ENCODE results near the gene DNAI1. TPM values are rescaled to one million over a fixed set of nuclear protein-coding genes. Genes with fewer than 3 reads are reported as not detected.

DNAI1 gene
- total RNA-seq, 2 donors from 2014 or later, result 5.6 TPM; not detected in 1

DNA sequence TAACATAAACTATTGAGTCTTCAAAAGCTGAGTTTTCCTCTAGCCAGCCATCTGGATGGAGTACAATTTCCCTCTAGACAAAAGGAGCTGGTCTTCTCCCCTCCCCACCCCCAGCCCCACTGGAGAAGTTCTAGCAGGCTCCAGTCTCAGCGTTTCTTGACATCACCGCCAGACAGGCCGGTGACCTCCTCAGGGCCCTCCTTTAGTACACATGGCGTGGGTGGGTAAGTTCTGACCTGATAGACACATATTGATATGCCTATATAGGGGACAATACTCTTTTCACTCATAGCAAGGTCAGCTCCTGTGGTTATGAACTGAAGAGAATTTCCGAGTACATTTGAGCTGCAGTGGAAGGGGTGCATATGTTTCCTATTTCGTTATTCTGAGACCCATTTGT is 27.2 kb downstream of the DNAI1 start:
- Histone ChIP-seq H3K9me3 (no peaks in the 10 kb centered on the region), H3K36me3 (no peaks in the 10 kb centered on the region), H3K27me3 (replicated peaks; ENCODE audit: insufficient read depth) (no peaks in the 10 kb centered on the region), H3K4me1 (replicated peaks) (no peaks in the 10 kb centered on the region), H3K4me3 (no peak overlapping the region), H3K27ac (no peak overlapping the region)
- DNase-seq (ENCODE audit: low spot score), result no peak
- TF ChIP-seq POLR2AphosphoS5 (IDR thresholded peaks at IDR 0.05) (no peak), POLR2A (IDR thresholded peaks at IDR 0.05) (no peak)
- TF ChIP-seq, protein P1, sequence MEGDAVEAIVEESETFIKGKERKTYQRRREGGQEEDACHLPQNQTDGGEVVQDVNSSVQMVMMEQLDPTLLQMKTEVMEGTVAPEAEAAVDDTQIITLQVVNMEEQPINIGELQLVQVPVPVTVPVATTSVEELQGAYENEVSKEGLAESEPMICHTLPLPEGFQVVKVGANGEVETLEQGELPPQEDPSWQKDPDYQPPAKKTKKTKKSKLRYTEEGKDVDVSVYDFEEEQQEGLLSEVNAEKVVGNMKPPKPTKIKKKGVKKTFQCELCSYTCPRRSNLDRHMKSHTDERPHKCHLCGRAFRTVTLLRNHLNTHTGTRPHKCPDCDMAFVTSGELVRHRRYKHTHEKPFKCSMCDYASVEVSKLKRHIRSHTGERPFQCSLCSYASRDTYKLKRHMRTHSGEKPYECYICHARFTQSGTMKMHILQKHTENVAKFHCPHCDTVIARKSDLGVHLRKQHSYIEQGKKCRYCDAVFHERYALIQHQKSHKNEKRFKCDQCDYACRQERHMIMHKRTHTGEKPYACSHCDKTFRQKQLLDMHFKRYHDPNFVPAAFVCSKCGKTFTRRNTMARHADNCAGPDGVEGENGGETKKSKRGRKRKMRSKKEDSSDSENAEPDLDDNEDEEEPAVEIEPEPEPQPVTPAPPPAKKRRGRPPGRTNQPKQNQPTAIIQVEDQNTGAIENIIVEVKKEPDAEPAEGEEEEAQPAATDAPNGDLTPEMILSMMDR (IDR thresholded peaks at IDR 0.05), result no peak
- 82% methylated on average over 6 of the region's 6 CpGs for WGBS
- intact Hi-C loops (cut with DNase I), result no loop called here

- 75% methylated on average over 3 of the region's 3 CpGs for WGBS
- TF ChIP-seq, protein P1 (IDR thresholded peaks at IDR 0.05), result no peak
- TF ChIP-seq POLR2AphosphoS5 (IDR thresholded peaks at IDR 0.05) (no peak), POLR2A (IDR thresholded peaks at IDR 0.05) (no peak)
- Histone ChIP-seq H3K36me3 (no peaks in the 10 kb centered on the region), H3K9me3 (no peaks in the 10 kb centered on the region), H3K27me3 (replicated peaks; ENCODE audit: insufficient read depth) (no peaks in the 10 kb centered on the region), H3K4me3 (no peak overlapping the region), H3K4me1 (replicated peaks) (no peaks in the 10 kb centered on the region), H3K27ac (no peak overlapping the region)
- intact Hi-C loops (cut with DNase I), result no loop called here
- no peak for DNase-seq (ENCODE audit: low spot score)
These were observed 28.0 kb downstream of the DNAI1 start for GRCh38 chr9:34486572-34486971.

DNA sequence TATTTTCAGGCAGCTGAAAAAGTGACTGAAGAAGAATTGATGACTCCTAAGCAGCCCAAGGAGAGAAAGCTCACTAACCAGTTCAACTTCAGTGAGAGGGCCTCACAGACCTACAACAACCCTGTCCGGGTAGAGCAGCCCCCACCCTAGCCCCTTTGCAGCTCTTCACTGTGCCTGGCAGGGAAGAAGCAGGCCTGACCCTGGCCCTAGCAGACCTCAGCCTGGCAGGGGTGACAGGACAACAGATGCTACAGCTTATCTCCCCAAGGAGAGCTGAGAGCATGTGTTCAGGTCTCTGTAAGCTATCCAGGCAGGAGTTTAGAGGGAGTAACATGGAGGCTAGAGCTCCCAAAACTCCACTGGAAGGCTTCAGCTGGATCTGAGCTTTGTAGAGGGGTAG is 31.8 kb downstream of the DNAI1 start:
- intact Hi-C loops (cut with DNase I), result loop anchor here (10.0 kb wide), 1 partner anchor 156 kb away; no protein-coding TSS in a partner anchor
- no peak overlapping the region for H3K4me3 ChIP-seq
- WGBS, result 76% methylated on average over 1 of the region's 1 CpG
- H3K36me3 ChIP-seq, result no peaks in the 10 kb centered on the region
- no peak overlapping the region for H3K27ac ChIP-seq
- no peak for DNase-seq (ENCODE audit: low spot score)
- no peaks in the 10 kb centered on the region for H3K9me3 ChIP-seq
- no peaks in the 10 kb centered on the region for H3K27me3 ChIP-seq (replicated peaks; ENCODE audit: insufficient read depth)
- TF ChIP-seq POLR2AphosphoS5 (IDR thresholded peaks at IDR 0.05), result no peak
- TF ChIP-seq, protein P1 (IDR thresholded peaks at IDR 0.05), result no peak
- no peak for TF ChIP-seq POLR2A (IDR thresholded peaks at IDR 0.05)
- no peaks in the 10 kb centered on the region for H3K4me1 ChIP-seq (replicated peaks)

DNA sequence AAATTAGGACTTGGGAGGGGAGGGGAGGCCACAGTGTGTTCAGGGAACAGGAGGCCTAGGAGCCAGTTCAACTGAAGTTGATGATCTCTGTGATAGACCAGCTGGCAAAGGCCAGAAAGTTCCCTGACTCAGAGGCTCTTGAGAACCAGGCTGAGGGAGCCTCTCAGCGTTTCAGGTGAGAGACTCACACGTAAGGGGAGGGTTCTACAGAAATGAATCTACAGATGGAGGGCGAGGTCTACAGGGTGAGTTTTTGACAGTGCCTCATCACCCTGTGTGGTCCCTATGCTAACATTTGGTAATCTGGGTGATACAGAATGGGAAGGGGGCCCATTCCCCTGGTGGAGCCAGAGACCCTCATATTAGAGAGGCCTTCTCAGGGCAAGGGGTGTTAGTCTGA is 32.2 kb downstream of the DNAI1 start:
- no peak overlapping the region for H3K4me3 ChIP-seq
- no peak for DNase-seq (ENCODE audit: low spot score)
- no peak overlapping the region for H3K27ac ChIP-seq
- intact Hi-C loops (cut with DNase I), result loop anchor here (10.0 kb wide), 1 partner anchor 156 kb away; no protein-coding TSS in a partner anchor
- H3K27me3 ChIP-seq (replicated peaks; ENCODE audit: insufficient read depth), result no peaks in the 10 kb centered on the region
- H3K4me1 ChIP-seq (replicated peaks), result no peaks in the 10 kb centered on the region
- TF ChIP-seq POLR2A (IDR thresholded peaks at IDR 0.05), result no peak
- TF ChIP-seq, protein P1 (IDR thresholded peaks at IDR 0.05), result no peak
- TF ChIP-seq POLR2AphosphoS5 (IDR thresholded peaks at IDR 0.05), result no peak
- no peaks in the 10 kb centered on the region for H3K36me3 ChIP-seq
- no peaks in the 10 kb centered on the region for H3K9me3 ChIP-seq
- 74% methylated on average over 3 of the region's 3 CpGs for WGBS

DNA sequence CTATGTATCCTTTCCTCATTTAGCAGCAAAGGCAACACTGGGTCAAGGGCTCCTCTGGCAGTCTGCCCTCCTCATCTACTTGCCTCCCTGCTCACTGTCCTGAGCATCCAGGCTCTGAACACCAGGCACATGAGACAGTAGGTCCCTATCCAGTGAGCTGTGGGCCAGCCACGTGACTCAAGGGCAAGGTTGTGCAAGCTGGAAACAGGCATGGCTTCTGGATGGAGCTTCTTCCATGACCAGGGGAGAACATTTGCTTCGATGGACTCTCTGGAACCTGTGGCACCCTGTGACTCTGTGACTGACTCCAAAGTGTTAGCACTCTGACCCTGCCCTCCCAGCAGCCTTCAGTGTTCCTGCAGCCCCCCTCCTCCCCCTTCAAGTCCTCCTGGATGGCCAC is 33.0 kb downstream of the DNAI1 start:
- intact Hi-C loops (cut with DNase I), result loop anchor here (10.0 kb wide), 1 partner anchor 157 kb away; no protein-coding TSS in a partner anchor
- Histone ChIP-seq H3K36me3 (no peaks in the 10 kb centered on the region), H3K9me3 (no peaks in the 10 kb centered on the region), H3K4me3 (no peak overlapping the region), H3K4me1 (replicated peaks) (no peaks in the 10 kb centered on the region), H3K27ac (no peak overlapping the region), H3K27me3 (replicated peaks; ENCODE audit: insufficient read depth) (no peaks in the 10 kb centered on the region)
- WGBS, result 62% methylated on average over 2 of the region's 2 CpGs
- DNase-seq (ENCODE audit: low spot score), result no peak
- no peak for TF ChIP-seq POLR2A (IDR thresholded peaks at IDR 0.05)
- TF ChIP-seq, protein P1 (IDR thresholded peaks at IDR 0.05), result no peak
- TF ChIP-seq POLR2AphosphoS5 (IDR thresholded peaks at IDR 0.05), result no peak

Measured in prostate gland (tissue), 2 donors.